GM19463 (cell line): ENCODE data around the gene CPNE6.
A peak's percentile ranks its signal among the peaks of the same experiment; 100 is the strongest.
"Not testable (repeated sequence)": the region's sequence is repeated elsewhere in the genome, so short reads cannot be mapped to it uniquely, and the experiment has no call there.

ENCODE experiments used
- ATAC-seq: cut with Tn5 transposase; IDR thresholded peaks from one replicate; pipeline ENCODE4 v1.9.1; 2021; ENCODE audit warnings: mild to moderate bottlenecking, moderate library complexity; ENCODE audit not compliant: unreplicated experiment

CPNE6 gene

GRCh38 chr14:24102357-24103048 is 31.1 kb downstream of the CPNE6 start:
- ATAC-seq = no peak

DNA sequence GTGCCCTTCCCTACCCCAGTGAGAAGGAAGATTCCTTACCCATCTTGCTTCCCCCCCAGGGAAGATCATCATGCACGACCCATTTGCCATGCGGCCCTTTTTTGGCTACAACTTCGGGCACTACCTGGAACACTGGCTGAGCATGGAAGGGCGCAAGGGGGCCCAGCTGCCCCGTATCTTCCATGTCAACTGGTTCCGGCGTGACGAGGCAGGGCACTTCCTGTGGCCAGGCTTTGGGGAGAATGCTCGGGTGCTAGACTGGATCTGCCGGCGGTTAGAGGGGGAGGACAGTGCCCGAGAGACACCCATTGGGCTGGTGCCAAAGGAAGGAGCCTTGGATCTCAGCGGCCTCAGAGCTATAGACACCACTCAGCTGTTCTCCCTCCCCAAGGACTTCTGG is 32.1 kb downstream of the CPNE6 start:
- ATAC-seq = no peak

DNA sequence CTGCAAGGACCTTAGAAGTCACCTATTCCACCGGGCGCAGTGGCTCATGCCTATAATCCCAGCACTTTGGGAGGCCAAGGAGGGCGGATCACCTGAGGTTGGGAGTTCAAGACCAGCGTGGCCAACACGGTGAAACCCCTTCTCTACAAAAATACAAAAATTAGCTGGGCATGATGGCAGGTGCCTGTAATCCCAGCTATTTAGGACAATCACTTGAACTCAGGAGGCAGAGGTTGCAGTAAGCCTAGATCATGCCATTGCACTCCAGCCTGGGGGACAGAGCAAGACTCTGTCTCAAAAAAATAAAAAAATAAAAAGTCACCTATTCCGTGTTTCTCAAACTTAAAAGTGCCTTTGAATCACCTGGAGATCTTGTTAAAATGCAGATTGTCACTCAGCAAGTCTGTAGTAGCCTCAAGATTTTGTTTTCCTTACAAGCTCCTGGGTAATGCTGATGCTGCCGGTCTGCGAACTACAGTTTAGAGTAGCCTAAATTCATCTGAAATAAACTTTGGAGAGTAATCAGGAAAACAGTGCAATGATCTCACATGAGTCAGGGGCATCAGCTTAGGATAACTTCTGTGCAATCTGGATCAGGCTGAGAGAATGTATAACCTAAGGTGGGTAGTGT is 34.4 kb downstream of the CPNE6 start:
- ATAC-seq = not testable (repeated sequence)

- ATAC-seq = no peak
These were observed 35.4 kb downstream of the CPNE6 start for GRCh38 chr14:24106672-24107271.

DNA sequence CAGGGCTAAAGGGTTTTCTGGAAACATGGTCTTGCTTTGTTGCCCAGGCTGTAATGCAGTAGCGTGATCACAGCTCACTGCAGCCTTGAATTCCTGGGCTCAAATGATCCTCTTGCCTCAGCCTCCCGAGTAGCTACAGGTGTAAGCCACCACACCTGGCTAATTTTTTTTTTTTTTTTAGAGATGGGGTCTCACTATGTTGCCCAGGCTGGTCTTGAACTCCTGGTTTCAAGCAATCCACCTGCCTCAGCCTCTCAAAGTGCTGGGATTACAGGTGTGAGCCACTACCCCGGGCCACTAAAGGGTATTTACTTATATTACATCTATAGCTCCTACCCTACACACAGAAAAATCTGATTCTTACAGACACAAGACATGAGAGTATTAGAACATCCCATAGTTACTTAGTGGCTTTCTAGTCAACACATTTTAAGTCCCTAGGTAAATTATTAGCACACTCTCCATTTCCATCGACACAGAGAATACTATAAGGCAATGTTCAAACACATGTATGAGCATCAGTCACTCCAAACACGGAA is 37.0 kb downstream of the CPNE6 start:
- peak; percentile 31 for ATAC-seq

GRCh38 chr14:24110060-24110459 is 38.7 kb downstream of the CPNE6 start:
- no peak for ATAC-seq

GRCh38 chr14:24110523-24110922 is 39.2 kb downstream of the CPNE6 start:
- no peak for ATAC-seq

DNA sequence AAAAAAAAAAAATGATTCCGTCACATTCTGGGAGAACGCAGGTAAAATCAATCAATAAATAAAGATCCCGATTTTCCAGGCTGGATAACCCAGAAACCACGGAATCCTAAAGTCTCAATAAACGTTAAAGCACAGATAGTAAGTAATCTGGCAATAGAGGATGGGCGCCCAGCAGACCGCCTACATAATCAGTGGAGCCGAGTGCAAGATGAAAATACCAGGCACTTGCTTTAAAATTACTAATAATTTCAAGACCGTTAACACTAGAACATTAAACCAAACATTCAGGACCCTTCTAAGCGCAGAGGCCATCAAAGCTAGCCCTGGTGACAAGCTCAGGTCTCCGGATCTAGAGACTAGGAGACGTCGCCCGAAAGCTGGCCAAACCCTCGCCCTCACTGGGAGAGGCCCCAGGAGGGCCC is 42.0 kb downstream of the CPNE6 start:
- ATAC-seq = no peak

- peak; percentile 26 for ATAC-seq
These were observed 42.6 kb downstream of the CPNE6 start for GRCh38 chr14:24113801-24114531.

- peak; percentile 80 for ATAC-seq
These were observed 43.4 kb downstream of the CPNE6 start, which contains the start of the genes DCAF11 and NRL for GRCh38 chr14:24114532-24115421. TSS of gene DCAF11 (plus strand) at chr14:24114777. CDS start at chr14:24115595, 818 bp downstream. TSS of gene NRL (minus strand) at chr14:24114949. CDS start at chr14:24082848, 32,101 bp downstream.

GRCh38 chr14:24115422-24116127 is 44.2 kb downstream of the CPNE6 start:
- no peak for ATAC-seq

DNA sequence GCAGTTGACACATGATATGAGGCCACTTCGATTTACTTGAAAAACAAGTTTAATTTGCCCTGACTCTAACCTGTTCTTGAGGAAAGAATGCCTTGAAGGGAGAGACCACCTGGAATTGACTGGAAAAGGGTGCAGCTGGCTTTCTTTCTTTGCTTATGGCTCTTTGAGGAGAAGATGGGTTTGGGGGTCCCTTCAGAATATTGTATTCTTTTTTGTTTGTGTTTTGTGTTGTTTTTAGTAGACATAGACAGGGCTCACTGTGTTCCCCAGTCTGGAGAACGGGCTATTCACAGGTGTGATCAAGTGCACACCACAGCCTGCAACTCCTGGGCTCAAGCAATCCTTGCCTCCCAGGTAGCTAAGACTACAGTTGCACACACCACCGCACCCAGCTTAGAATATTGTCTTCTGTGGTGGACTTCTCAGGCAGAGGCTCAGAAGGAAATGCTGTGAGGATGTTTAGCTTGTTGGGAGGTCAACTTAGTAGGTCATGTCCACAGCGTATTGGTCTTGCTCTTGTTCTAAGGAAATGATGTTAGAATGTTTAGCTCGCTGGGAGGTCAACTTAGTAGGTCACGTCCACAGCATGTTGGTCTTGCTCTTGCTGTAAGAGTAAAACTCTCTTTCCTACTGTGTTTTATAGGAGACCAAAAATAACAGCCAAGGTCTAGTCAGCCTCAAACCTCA is 44.9 kb downstream of the CPNE6 start:
- no peak for ATAC-seq

DNA sequence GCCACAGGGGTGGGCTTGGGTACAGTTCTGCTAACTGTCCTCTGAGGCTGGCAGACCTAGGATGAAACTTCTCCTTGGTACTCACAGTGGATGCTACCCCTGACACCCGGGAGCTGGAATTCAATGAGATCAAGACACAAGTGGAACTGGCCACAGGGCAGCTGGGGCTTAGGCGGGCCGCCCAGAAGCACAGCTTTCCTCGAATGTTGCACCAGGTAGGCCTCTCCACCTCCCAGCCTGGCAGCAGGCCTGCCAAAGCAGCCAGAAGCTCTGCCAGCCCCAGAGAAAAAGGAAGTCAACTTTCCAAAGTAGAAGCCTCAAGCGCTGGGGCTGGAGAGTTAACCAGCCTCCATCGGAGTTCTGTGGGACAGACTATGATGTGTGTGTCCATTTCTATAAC is 45.8 kb downstream of the CPNE6 start:
- no peak for ATAC-seq

DNA sequence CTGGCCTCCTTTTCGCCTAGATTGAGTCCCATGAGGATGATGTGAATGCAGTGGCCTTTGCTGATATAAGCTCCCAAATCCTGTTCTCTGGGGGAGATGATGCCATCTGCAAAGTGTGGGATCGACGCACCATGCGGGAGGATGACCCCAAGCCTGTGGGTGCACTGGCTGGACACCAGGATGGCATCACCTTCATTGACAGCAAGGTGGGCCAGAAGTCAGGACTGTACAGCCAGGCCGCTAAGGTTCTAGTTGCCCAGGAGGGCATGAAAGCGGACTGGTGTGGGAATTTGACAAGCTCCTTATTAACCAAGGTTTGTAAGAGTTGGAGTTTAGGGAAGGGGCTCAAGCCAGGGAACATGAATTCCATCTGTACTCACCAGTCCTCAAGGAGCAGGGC is 48.3 kb downstream of the CPNE6 start:
- ATAC-seq = no peak

DNA sequence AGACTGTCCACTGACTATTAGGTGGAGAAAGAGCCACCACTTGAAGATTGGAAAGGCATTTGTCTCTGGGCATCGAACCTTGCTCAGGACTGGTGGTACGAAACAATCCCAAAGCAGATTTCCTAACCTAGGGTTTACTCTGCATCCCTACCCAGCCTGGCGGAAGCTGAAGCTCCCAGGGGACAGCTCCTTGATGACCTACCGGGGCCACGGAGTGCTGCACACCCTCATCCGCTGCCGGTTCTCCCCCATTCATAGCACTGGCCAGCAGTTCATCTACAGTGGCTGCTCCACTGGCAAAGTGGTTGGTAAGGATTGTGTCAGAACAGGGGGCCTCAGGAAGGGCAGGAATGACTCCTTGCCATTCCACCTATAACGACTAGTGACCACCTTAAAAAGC is 49.8 kb downstream of the CPNE6 start:
- ATAC-seq = no peak

DNA sequence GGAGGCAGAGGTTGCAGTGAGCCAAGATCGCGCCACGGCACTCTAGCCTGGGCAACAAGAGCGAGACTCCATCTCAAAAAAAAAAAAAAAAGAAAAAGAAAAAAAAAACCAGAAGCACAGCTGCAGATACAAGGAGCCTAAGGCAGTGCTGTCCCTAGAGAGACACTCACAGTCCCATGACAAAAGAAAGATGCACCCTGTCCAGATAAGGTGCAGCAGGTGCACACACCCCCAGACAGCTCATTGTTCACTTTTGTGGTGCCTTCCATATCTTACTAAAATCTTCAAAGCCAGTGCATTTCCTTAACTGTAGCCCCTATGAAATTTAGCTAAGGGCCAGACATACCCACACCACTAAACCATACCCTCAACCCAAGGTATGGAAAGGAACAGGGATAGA is 51.1 kb downstream of the CPNE6 start:
- no peak for ATAC-seq

DNA sequence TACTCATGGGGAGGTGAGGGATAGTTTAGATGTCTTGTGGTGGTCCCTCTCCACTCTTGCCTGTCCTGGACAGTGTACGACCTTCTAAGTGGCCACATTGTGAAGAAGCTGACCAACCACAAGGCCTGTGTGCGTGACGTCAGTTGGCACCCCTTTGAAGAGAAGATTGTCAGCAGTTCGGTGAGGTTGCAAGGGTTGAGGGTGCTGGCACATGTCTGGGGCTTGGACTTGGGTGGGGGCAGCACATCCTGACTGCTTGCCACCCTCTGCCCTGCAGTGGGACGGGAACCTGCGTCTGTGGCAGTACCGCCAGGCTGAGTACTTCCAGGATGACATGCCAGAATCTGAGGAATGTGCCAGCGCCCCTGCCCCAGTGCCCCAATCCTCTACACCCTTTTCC is 51.5 kb downstream of the CPNE6 start:
- ATAC-seq = no peak

- peak; percentile 72 for ATAC-seq
These were observed 52.4 kb downstream of the CPNE6 start for GRCh38 chr14:24123424-24124417.
